AG09319 (cell line): ENCODE measurements around the gene CPT2.

Experiments used
- DNase-seq: peaks from one replicate; pipeline ENCODE4 v3.0.0-alpha.2; 2010; ENCODE audit warnings: low read depth; ENCODE audit errors: extremely low read depth
- TF ChIP-seq, protein P1 (sequence below): IDR thresholded peaks from 2 replicates; pipeline ENCODE4 v1.5.1; 2011; ENCODE audit warnings: low read depth, mild to moderate bottlenecking, inconsistent platforms, low read length, moderate library complexity

The CPT2 gene

DNA sequence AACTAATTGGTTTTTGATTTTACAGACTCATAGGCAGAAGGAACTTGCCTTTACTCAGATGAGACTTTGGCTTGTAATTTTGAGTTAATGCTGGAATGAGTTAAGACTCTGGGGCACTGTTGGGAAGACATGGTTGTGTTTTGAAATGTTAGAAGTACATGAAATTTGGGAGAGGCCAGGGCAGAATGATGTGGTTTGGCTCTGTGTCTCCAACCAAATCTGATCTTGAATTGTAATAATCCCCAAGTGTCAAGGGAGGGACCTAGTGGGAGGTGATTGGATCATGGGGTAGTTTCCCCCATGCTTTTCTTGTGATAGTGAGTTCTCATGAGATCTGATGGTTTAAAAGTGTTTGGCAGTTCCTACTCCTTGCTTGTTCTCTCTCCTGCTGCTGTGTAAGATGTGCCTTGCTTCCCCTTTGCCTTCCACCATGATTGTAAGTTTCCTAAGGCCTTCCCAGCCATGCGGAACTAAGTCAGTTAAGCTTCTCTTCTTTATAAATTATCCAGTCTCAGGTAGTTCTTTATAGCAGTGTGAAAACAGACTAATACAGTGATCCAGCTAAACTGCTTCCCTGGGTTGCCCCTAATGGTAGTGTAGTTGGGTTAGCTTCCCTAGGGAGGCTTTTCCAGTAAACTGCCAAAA is 10.2 kb downstream of the CPT2 start:
- DNase-seq, result no peak
- TF ChIP-seq, protein P1, sequence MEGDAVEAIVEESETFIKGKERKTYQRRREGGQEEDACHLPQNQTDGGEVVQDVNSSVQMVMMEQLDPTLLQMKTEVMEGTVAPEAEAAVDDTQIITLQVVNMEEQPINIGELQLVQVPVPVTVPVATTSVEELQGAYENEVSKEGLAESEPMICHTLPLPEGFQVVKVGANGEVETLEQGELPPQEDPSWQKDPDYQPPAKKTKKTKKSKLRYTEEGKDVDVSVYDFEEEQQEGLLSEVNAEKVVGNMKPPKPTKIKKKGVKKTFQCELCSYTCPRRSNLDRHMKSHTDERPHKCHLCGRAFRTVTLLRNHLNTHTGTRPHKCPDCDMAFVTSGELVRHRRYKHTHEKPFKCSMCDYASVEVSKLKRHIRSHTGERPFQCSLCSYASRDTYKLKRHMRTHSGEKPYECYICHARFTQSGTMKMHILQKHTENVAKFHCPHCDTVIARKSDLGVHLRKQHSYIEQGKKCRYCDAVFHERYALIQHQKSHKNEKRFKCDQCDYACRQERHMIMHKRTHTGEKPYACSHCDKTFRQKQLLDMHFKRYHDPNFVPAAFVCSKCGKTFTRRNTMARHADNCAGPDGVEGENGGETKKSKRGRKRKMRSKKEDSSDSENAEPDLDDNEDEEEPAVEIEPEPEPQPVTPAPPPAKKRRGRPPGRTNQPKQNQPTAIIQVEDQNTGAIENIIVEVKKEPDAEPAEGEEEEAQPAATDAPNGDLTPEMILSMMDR, result no peak

DNA sequence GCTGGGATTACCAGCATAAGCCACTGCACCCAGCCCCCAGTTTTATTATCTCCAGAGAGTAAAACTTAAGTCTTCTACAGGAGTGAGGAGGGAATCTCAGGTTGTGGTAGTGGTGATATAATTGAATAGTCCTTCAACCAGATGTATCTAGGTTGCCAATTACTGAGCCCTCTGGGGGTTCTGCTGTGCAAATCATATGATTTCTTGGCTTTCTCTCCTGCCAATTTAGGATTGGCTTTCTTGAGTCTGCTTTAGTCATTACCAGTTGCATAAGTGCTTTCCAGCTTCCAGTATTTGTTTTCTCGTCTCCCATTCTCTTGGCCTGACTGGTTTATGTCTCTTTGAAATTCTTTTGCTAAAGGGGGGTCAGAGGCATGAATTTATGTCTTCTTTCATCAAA is 11.1 kb downstream of the CPT2 start:
- DNase-seq, result no peak
- TF ChIP-seq, protein P1, result no peak

DNA sequence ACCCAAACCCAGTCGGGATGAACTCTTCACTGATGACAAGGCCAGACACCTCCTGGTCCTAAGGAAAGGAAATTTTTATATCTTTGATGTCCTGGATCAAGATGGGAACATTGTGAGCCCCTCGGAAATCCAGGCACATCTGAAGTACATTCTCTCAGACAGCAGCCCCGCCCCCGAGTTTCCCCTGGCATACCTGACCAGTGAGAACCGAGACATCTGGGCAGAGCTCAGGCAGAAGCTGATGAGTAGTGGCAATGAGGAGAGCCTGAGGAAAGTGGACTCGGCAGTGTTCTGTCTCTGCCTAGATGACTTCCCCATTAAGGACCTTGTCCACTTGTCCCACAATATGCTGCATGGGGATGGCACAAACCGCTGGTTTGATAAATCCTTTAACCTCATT is 13.7 kb downstream of the CPT2 start:
- TF ChIP-seq, protein P1, result no peak
- no peak for DNase-seq

DNA sequence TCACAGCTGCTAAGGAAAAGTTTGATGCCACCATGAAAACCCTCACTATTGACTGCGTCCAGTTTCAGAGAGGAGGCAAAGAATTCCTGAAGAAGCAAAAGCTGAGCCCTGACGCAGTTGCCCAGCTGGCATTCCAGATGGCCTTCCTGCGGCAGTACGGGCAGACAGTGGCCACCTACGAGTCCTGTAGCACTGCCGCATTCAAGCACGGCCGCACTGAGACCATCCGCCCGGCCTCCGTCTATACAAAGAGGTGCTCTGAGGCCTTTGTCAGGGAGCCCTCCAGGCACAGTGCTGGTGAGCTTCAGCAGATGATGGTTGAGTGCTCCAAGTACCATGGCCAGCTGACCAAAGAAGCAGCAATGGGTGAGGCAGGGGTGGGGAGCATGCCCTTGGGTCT is 14.3 kb downstream of the CPT2 start:
- no peak for DNase-seq
- TF ChIP-seq, protein P1, result no peak

DNA sequence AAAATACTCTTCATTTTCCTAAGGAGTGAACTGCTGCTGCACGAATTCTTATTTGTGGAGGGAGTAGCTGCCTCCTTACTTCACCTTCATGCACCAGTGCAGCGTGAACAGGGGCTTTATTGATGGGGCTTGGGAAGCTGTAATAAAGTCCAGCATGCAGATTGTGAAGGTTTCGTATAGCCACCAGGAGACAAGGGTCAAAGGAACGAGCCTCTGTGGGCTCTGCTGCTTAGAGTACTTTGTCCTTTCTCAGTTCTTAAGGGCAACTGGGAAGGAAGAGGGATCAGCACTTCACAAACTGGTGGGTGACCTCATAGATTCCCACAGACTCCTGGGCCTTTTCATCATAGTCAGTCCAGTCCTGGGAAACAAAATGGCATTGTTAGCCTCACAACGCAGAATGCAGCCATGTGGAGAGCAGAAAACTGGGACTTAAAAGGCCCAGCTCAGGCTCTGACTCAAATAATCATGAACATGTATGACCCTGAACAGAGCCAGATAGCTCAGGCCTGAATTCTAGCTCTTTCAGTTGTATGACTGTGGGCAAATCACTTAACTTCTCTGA is 17.8 kb downstream of the CPT2 start:
- DNase-seq, result no peak
- TF ChIP-seq, protein P1, result no peak

DNA sequence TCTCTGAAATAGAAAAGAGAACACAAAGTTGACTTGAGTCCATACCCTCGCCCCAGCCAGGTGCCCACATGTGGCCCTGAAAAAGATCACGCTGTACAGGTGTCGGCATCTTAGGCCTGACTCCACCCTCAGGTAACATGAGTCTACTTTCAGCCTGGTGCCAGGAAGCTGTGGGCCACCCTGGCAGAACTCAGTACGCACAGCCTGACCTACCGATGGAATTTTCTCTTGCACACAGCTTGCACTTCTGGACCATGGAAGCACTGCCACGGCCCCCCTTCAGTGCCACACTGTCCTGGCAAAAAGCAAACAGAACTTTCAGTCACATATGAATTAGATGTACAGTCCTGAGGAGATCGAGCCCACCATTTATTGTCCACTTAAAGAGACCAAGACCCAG is 21.6 kb downstream of the CPT2 start:
- TF ChIP-seq, protein P1, result no peak
- no peak for DNase-seq

DNA sequence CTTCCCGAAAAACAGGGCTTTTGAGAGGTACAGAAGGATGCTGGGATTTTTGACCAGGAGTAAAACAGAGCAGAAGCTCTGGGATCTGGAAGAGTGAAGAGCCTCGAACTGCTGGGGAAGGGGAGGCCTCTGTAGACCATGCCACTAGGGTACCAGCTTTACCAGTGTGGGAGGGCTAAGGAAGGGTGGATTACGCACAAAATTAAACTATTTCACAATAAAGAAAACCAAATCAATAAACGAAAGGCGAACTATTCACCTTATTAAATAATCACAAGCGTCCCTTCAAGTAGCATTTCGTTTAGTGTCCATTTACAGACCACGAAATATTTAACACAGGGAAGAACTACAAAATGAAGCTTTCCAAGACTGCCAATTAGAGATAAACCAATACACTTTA is 23.1 kb downstream of the CPT2 start:
- no peak for DNase-seq
- TF ChIP-seq, protein P1, result no peak
